SU-DHL-6 (cell line): ENCODE measurements around the gene GREM2.

Source experiments
- EZH2phosphoT487 ChIP-seq: fragments of 200-600 bp; sonication (generic), shearing (Covaris generic); conservative IDR thresholded peaks from 2 replicates; pipeline ENCODE4 v1.6.1; 2018; ENCODE audit warnings: mild to moderate bottlenecking, antibody characterized with exemption, low read length, moderate library complexity, mixed read lengths
- TF ChIP-seq, protein P1 (sequence below): fragments of 200-600 bp; sonication (generic); IDR thresholded peaks from one replicate; pipeline ENCODE4 v1.5.1; 2017; ENCODE audit warnings: antibody characterized with exemption, mild to moderate bottlenecking, low read length, moderate library complexity; ENCODE audit not compliant: insufficient read depth, poor library complexity, severe bottlenecking

DNA sequence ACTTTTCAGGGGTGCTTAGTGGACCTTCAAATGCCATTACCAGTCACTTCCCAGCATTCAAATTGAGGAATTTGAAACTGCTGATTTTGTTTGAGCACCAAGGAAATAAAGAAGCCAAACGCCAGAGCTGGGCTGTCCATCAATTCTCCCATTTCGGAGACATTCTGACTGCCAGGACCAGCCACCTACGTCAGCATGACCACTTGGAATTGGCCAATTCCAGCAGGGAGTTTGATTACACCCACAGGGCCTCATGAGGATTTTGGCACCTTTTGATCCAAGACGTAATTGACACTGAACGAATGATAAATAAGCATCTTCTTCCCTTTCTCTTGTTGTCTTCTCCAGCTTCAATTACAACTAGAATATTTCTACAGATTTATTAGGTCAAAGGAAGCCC, 40.2 kb downstream of the GREM2 start:
- TF ChIP-seq, protein P1, sequence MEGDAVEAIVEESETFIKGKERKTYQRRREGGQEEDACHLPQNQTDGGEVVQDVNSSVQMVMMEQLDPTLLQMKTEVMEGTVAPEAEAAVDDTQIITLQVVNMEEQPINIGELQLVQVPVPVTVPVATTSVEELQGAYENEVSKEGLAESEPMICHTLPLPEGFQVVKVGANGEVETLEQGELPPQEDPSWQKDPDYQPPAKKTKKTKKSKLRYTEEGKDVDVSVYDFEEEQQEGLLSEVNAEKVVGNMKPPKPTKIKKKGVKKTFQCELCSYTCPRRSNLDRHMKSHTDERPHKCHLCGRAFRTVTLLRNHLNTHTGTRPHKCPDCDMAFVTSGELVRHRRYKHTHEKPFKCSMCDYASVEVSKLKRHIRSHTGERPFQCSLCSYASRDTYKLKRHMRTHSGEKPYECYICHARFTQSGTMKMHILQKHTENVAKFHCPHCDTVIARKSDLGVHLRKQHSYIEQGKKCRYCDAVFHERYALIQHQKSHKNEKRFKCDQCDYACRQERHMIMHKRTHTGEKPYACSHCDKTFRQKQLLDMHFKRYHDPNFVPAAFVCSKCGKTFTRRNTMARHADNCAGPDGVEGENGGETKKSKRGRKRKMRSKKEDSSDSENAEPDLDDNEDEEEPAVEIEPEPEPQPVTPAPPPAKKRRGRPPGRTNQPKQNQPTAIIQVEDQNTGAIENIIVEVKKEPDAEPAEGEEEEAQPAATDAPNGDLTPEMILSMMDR: no peak
- TF ChIP-seq EZH2phosphoT487: no peak
